HepG2 (cell line): ENCODE results near the gene PLD6. TPM values are rescaled to one million over a fixed set of nuclear protein-coding genes. Genes with fewer than 3 reads are reported as not detected.

Experiments used
- ADNP ChIP-seq: sonication (generic); formaldehyde crosslinking; IDR thresholded peaks from 2 replicates; pipeline ENCODE4 v1.4.0; 2020; ENCODE audit warnings: missing genetic modification reagents
- AGO1 ChIP-seq: fragments of 200-400 bp; formaldehyde crosslinking; IDR thresholded peaks from 2 replicates; pipeline ENCODE4 v1.6.1; 2017; ENCODE audit warnings: mild to moderate bottlenecking, low read depth, low read length, moderate library complexity; ENCODE audit not compliant: poor library complexity, severe bottlenecking
- ARNT ChIP-seq: fragments of 450-650 bp; IDR thresholded peaks from 2 replicates; pipeline ENCODE4 v1.6.1; 2017
- CSRNP1 ChIP-seq: sonication (generic); formaldehyde crosslinking; IDR thresholded peaks from 2 replicates; pipeline ENCODE4 v1.8.1; 2023; ENCODE audit warnings: mild to moderate bottlenecking, missing genetic modification reagents
- FOXC1 ChIP-seq: sonication (generic); formaldehyde crosslinking; IDR thresholded peaks from 2 replicates; pipeline ENCODE4 v1.8.0; 2022; ENCODE audit warnings: mild to moderate bottlenecking, missing genetic modification reagents, borderline replicate concordance
- HNF1A ChIP-seq, 2 experiments: sonication (generic) in 1 of 2; formaldehyde crosslinking in 1 of 2; IDR thresholded peaks; 2 replicates each; pipeline versions ENCODE4 v1.4.0 to v1.6.1; 2016 to 2020; ENCODE audit warnings: borderline replicate concordance in 1 of 2, low read depth in 1 of 2, mild to moderate bottlenecking in 1 of 2, missing genetic modification reagents in 1 of 2
- MAF1 ChIP-seq: sonication (generic); formaldehyde crosslinking; IDR thresholded peaks from 2 replicates; pipeline ENCODE4 v1.5.0; 2020; ENCODE audit warnings: missing genetic modification reagents, borderline replicate concordance
- POLR2A ChIP-seq, 2 experiments: IDR thresholded peaks; 2 replicates each; pipeline ENCODE4 v1.6.1; 2011; ENCODE audit warnings: low read depth in 2 of 2, low read length in 2 of 2, mild to moderate bottlenecking in 1 of 2, moderate library complexity in 1 of 2; ENCODE audit not compliant: insufficient read depth in 1 of 2
- RERE ChIP-seq: IDR thresholded peaks from 2 replicates; pipeline ENCODE4 v1.6.1; 2016; ENCODE audit warnings: low read depth, missing genetic modification reagents, missing compliant biosample characterization
- ZFP62 ChIP-seq: sonication (generic); formaldehyde crosslinking; IDR thresholded peaks from 2 replicates; pipeline ENCODE4 v1.4.0; 2020; ENCODE audit warnings: missing genetic modification reagents
- ZMYM3 ChIP-seq: sonication (generic); formaldehyde crosslinking; IDR thresholded peaks from 2 replicates; pipeline ENCODE4 v1.5.1; 2020; ENCODE audit warnings: mild to moderate bottlenecking, missing genetic modification reagents
- ZNF280B ChIP-seq: sonication (generic); formaldehyde crosslinking; IDR thresholded peaks from 2 replicates; pipeline ENCODE4 v1.5.0; 2020; ENCODE audit warnings: missing genetic modification reagents, mild to moderate bottlenecking, borderline replicate concordance
- ZNF720 ChIP-seq: sonication (generic); formaldehyde crosslinking; IDR thresholded peaks from 2 replicates; pipeline ENCODE4 v1.4.0; 2020; ENCODE audit warnings: missing genetic modification reagents
- ZNF737 ChIP-seq: sonication (generic); formaldehyde crosslinking; IDR thresholded peaks from 2 replicates; pipeline ENCODE4 v1.5.0; 2020; ENCODE audit warnings: missing genetic modification reagents, mild to moderate bottlenecking, borderline replicate concordance
- ZNF792 ChIP-seq: IDR thresholded peaks from 2 replicates; pipeline ENCODE4 v1.6.1; 2016
- polyA plus RNA-seq, 8 experiments: library from polyadenylated mRNA; depleted of rRNA in 3 of 8; stranded (reverse) in 7 of 8; unstranded in 1 of 8; fragments of >200 nt; fragmentation: Illumina TruSeq in 4 of 8; extraction: Trizol in 4 of 8; gene quantifications; 2 replicates each; pipeline versions ENCODE4 v1.2.1 to v1.2.3, GENCODE V29; 2011 to 2016; ENCODE audit warnings: low read depth in 4 of 8, missing spikeins in 1 of 8, mixed read lengths in 1 of 8; ENCODE audit not compliant: insufficient read depth in 1 of 8
- total RNA-seq, 5 experiments: library from RNA; depleted of rRNA; stranded (reverse); fragments of >200 nt; fragmentation: Illumina TruSeq; extraction: Trizol; gene quantifications; 2 replicates each; pipeline ENCODE4 v1.2.3, GENCODE V29; 2016; ENCODE audit warnings: low read depth in 1 of 5

Gene PLD6
- total and polyA plus RNA-seq, 2 of the 13 experiments (the other 11 are each of a cell fraction or from before 2014, with no cell fraction given): 5.2 to 11.4 TPM

GRCh38 chr17:17206124-17206912 lies at the start of gene PLD6 (continued):
- TF ChIP-seq ARNT (no peak), AGO1 (no peak), ZFP62 (CRISPR knock-in tag) (no peak), ZNF280B (peak; percentile 92; the same call in 1 of the 2 replicates), RERE (CRISPR knock-in tag) (peak; percentile 74; the same call in 1 of the 2 replicates), ZMYM3 (no peak), FOXC1 (CRISPR knock-in tag) (peak; percentile 89), HNF1A (IDR thresholded peaks at IDR 0.05; ENCODE audit: low read depth) (no peak), HNF1A (CRISPR knock-in tag; IDR thresholded peaks at IDR 0.05; ENCODE audit: borderline replicate concordance) (peak; percentile 87), CSRNP1 (CRISPR knock-in tag) (peak; percentile 57; the same call in 1 of the 2 replicates), POLR2A (IDR thresholded peaks at IDR 0.05; ENCODE audit: insufficient read depth in 1 of 2, low read depth in 2 of 2, low read length in 2 of 2) (peak; percentile 63 to 69; a peak in 3 of 4 replicates), ADNP (CRISPR knock-in tag) (0 out of 2 replicates have a peak, but pooled peaks have one; percentile 15), ZNF720 (CRISPR knock-in tag) (no peak), ZNF737 (CRISPR knock-in tag) (no peak), MAF1 (CRISPR knock-in tag) (no peak), ZNF792 (CRISPR knock-in tag) (no peak)
